ENCODE results near the gene SLC3A2. TPM values are rescaled to one million over a fixed set of nuclear protein-coding genes. Genes with fewer than 3 reads are reported as not detected.

Gene SLC3A2
- total RNA-seq, 2 experiments from 2014 or later: 289 to 321 TPM

GRCh38 chr11:62895501-62895900 lies 14.8 kb downstream of the SLC3A2 start:
- POLR2A ChIA-PET: no interaction called here
- TF ChIP-seq EZH2phosphoT487 (IDR thresholded peaks at IDR 0.05; ENCODE audit: borderline replicate concordance, low read depth, low read length) (no peak), CTCF (conservative IDR thresholded peaks at IDR 0.05; ENCODE audit: low read length) (no peak)
- Histone ChIP-seq H3K4me2 (ENCODE audit: low read length) (no peak overlapping the region), H3K79me2 (ENCODE audit: insufficient read depth, low read depth, low read length) (no peaks in the 10 kb centered on the region), H3K9me2 (ENCODE audit: insufficient read depth, low read length) (no peaks in the 10 kb centered on the region), H3K9me3 (ENCODE audit: low read length) (no peaks in the 10 kb centered on the region), H3K4me1 (ENCODE audit: insufficient read depth, low read length, poor library complexity, severe bottlenecking) (no peaks in the 10 kb centered on the region), H3K27ac (ENCODE audit: low read depth, low read length, poor library complexity, severe bottlenecking) (no peak overlapping the region), H4K20me1 (ENCODE audit: insufficient read depth, low read length) (no peaks in the 10 kb centered on the region), H3K4me3 (ENCODE audit: low read depth, low read length, poor library complexity, severe bottlenecking) (no peak overlapping the region), H2AFZ (ENCODE audit: low read length) (no peak overlapping the region), H3K36me3 (ENCODE audit: insufficient read depth, low read length) (no peaks in the 10 kb centered on the region)
- intact Hi-C loops (cut with micrococcal nuclease; ENCODE audit: unreplicated experiment): no loop called here
- DNase-seq (ENCODE audit: low spot score): no peak
- CTCF ChIA-PET (ENCODE audit: unreplicated experiment): no interaction called here
- no TSS peak for BruUV-seq (replicated peaks)

GRCh38 chr11:62896049-62896448 lies 15.4 kb downstream of the SLC3A2 start:
- Histone ChIP-seq H3K9me3 (ENCODE audit: low read length) (no peaks in the 10 kb centered on the region), H4K20me1 (ENCODE audit: insufficient read depth, low read length) (no peaks in the 10 kb centered on the region), H3K4me1 (ENCODE audit: insufficient read depth, low read length, poor library complexity, severe bottlenecking) (no peaks in the 10 kb centered on the region), H3K4me3 (ENCODE audit: low read depth, low read length, poor library complexity, severe bottlenecking) (no peak overlapping the region), H2AFZ (ENCODE audit: low read length) (no peak overlapping the region), H3K4me2 (ENCODE audit: low read length) (no peak overlapping the region), H3K27ac (ENCODE audit: low read depth, low read length, poor library complexity, severe bottlenecking) (no peak overlapping the region), H3K36me3 (ENCODE audit: insufficient read depth, low read length) (no peaks in the 10 kb centered on the region), H3K79me2 (ENCODE audit: insufficient read depth, low read depth, low read length) (no peaks in the 10 kb centered on the region), H3K9me2 (ENCODE audit: insufficient read depth, low read length) (no peaks in the 10 kb centered on the region)
- no peak for TF ChIP-seq EZH2phosphoT487 (IDR thresholded peaks at IDR 0.05; ENCODE audit: borderline replicate concordance, low read depth, low read length)
- TF ChIP-seq CTCF (conservative IDR thresholded peaks at IDR 0.05; ENCODE audit: low read length): no peak
- ChIA-PET POLR2A (no interaction called here), CTCF (ENCODE audit: unreplicated experiment) (no interaction called here)
- intact Hi-C loops (cut with micrococcal nuclease; ENCODE audit: unreplicated experiment): no loop called here
- no TSS peak for BruUV-seq (replicated peaks)
- DNase-seq (ENCODE audit: low spot score): no peak

GRCh38 chr11:62897311-62897710 lies 16.6 kb downstream of the SLC3A2 start:
- ChIA-PET CTCF (ENCODE audit: unreplicated experiment) (no interaction called here), POLR2A (no interaction called here)
- no peak overlapping the region for H3K4me3 ChIP-seq (ENCODE audit: low read depth, low read length, poor library complexity, severe bottlenecking)
- TF ChIP-seq EZH2phosphoT487 (IDR thresholded peaks at IDR 0.05; ENCODE audit: borderline replicate concordance, low read depth, low read length) (no peak), CTCF (conservative IDR thresholded peaks at IDR 0.05; ENCODE audit: low read length) (no peak)
- no peaks in the 10 kb centered on the region for H3K79me2 ChIP-seq (ENCODE audit: insufficient read depth, low read depth, low read length)
- no peaks in the 10 kb centered on the region for H3K4me1 ChIP-seq (ENCODE audit: insufficient read depth, low read length, poor library complexity, severe bottlenecking)
- no peaks in the 10 kb centered on the region for H3K36me3 ChIP-seq (ENCODE audit: insufficient read depth, low read length)
- no peak overlapping the region for H3K4me2 ChIP-seq (ENCODE audit: low read length)
- no TSS peak for BruUV-seq (replicated peaks)
- intact Hi-C loops (cut with micrococcal nuclease; ENCODE audit: unreplicated experiment): no loop called here
- H3K27ac ChIP-seq (ENCODE audit: low read depth, low read length, poor library complexity, severe bottlenecking): no peak overlapping the region
- DNase-seq (ENCODE audit: low spot score): no peak
- no peaks in the 10 kb centered on the region for H3K9me3 ChIP-seq (ENCODE audit: low read length)
- no peak overlapping the region for H2AFZ ChIP-seq (ENCODE audit: low read length)
- H4K20me1 ChIP-seq (ENCODE audit: insufficient read depth, low read length): no peaks in the 10 kb centered on the region
- no peaks in the 10 kb centered on the region for H3K9me2 ChIP-seq (ENCODE audit: insufficient read depth, low read length)
